H9 (cell line): Measurements from ENCODE around the gene PNMA6F. TPM values are rescaled to one million over a fixed set of nuclear protein-coding genes. Genes with fewer than 3 reads are reported as not detected.
"Not testable (repeated sequence)": the region's sequence is repeated elsewhere in the genome, so short reads cannot be mapped to it uniquely, and the experiment has no call there.

Experiments used
- DNase-seq: peaks from one replicate; pipeline ENCODE4 v3.0.0-alpha.2; 2017
- H2AFZ ChIP-seq: one replicate; pipeline ENCODE4 v1.6.1; 2013; ENCODE audit warnings: mild to moderate bottlenecking, low read length, control low read depth, moderate library complexity
- H2AK5ac ChIP-seq: 2 replicates; pipeline ENCODE4 v1.6.1; 2013; ENCODE audit warnings: low read length, control low read depth, mixed read lengths; ENCODE audit not compliant: insufficient read length
- H2BK120ac ChIP-seq: one replicate; pipeline ENCODE4 v1.6.1; 2013; ENCODE audit warnings: low read depth, mild to moderate bottlenecking, low read length, control low read depth, inconsistent platforms; ENCODE audit not compliant: poor library complexity, severe bottlenecking
- H2BK12ac ChIP-seq: 2 replicates; pipeline ENCODE4 v1.6.1; 2013; ENCODE audit warnings: low read length, control low read depth, mixed read lengths, low read depth; ENCODE audit not compliant: insufficient read length
- H2BK15ac ChIP-seq: 2 replicates; pipeline ENCODE4 v1.6.1; 2013; ENCODE audit warnings: low read depth, low read length, control low read depth
- H2BK20ac ChIP-seq: one replicate; pipeline ENCODE4 v1.6.1; 2013; ENCODE audit warnings: low read depth, mild to moderate bottlenecking, low read length, control low read depth, inconsistent platforms; ENCODE audit not compliant: poor library complexity, severe bottlenecking
- H2BK5ac ChIP-seq: 2 replicates; pipeline ENCODE4 v1.6.1; 2013; ENCODE audit warnings: low read length, control low read depth, mixed read lengths; ENCODE audit not compliant: insufficient read length
- H3K14ac ChIP-seq: 2 replicates; pipeline ENCODE4 v1.6.1; 2013; ENCODE audit warnings: low read length, control low read depth; ENCODE audit not compliant: insufficient read depth
- H3K18ac ChIP-seq: 2 replicates; pipeline ENCODE4 v1.6.1; 2013; ENCODE audit warnings: low read depth, mild to moderate bottlenecking, mixed read lengths, low read length, control low read depth; ENCODE audit not compliant: insufficient read length
- H3K23ac ChIP-seq: 2 replicates; pipeline ENCODE4 v1.6.1; 2013; ENCODE audit warnings: low read length, control low read depth, mixed read lengths, low read depth; ENCODE audit not compliant: insufficient read length
- H3K23me2 ChIP-seq: 2 replicates; pipeline ENCODE4 v1.6.1; 2013; ENCODE audit warnings: low read depth, mild to moderate bottlenecking, mixed read lengths, low read length, control low read depth; ENCODE audit not compliant: insufficient read length, poor library complexity, severe bottlenecking
- H3K27ac ChIP-seq: 2 replicates; pipeline ENCODE4 v1.5.1; 2013; ENCODE audit warnings: low read length, control low read depth, mixed read lengths, low read depth; ENCODE audit not compliant: insufficient read length
- H3K27me3 ChIP-seq: 2 replicates; pipeline ENCODE4 v1.6.1; 2013; ENCODE audit warnings: low read length, control low read depth, inconsistent platforms; ENCODE audit not compliant: insufficient read depth
- H3K4ac ChIP-seq: 2 replicates; pipeline ENCODE4 v1.6.1; 2013; ENCODE audit warnings: low read depth, mild to moderate bottlenecking, control low read depth, inconsistent platforms, low read length, moderate library complexity
- H3K4me1 ChIP-seq: 2 replicates; pipeline ENCODE4 v1.6.1; 2013; ENCODE audit warnings: low read length, control low read depth, inconsistent platforms; ENCODE audit not compliant: insufficient read depth
- H3K4me2 ChIP-seq: 2 replicates; pipeline ENCODE4 v1.6.1; 2013; ENCODE audit warnings: low read length, control low read depth, mixed read lengths; ENCODE audit not compliant: insufficient read length, insufficient read depth
- H3K56ac ChIP-seq: 2 replicates; pipeline ENCODE4 v1.6.1; 2013; ENCODE audit warnings: low read depth, mild to moderate bottlenecking, mixed read lengths, low read length, control low read depth; ENCODE audit not compliant: insufficient read length
- H3K79me1 ChIP-seq: 2 replicates; pipeline ENCODE4 v1.6.1; 2013; ENCODE audit warnings: low read depth, mild to moderate bottlenecking, moderate library complexity, low read length, control low read depth, inconsistent platforms; ENCODE audit not compliant: insufficient read depth, poor library complexity, severe bottlenecking
- H3K79me2 ChIP-seq: 2 replicates; pipeline ENCODE4 v1.6.1; 2013; ENCODE audit warnings: low read length, control low read depth, inconsistent platforms; ENCODE audit not compliant: insufficient read depth
- H3K9ac ChIP-seq: 2 replicates; pipeline ENCODE4 v1.6.1; 2013; ENCODE audit warnings: low read length, control low read depth, mixed read lengths; ENCODE audit not compliant: insufficient read length; ENCODE audit errors: extremely low read depth
- H3K9me3 ChIP-seq: one replicate; pipeline ENCODE4 v1.6.1; 2013; ENCODE audit warnings: low read depth, low read length, inconsistent platforms; ENCODE audit not compliant: control insufficient read depth
- H3T11ph ChIP-seq: one replicate; pipeline ENCODE4 v1.6.1; 2013; ENCODE audit warnings: mild to moderate bottlenecking, low read length, control low read depth, inconsistent platforms
- H4K20me1 ChIP-seq: one replicate; pipeline ENCODE4 v1.6.1; 2013; ENCODE audit not compliant: control insufficient read depth, insufficient read length, insufficient read depth
- H4K5ac ChIP-seq: 2 replicates; pipeline ENCODE4 v1.6.1; 2013; ENCODE audit warnings: low read depth, mild to moderate bottlenecking, mixed read lengths, low read length, control low read depth; ENCODE audit not compliant: insufficient read length
- H4K8ac ChIP-seq: replicated peaks from 2 replicates; pipeline ENCODE4 v1.6.1; 2013; ENCODE audit warnings: low read length, control low read depth, mixed read lengths, low read depth; ENCODE audit not compliant: insufficient read length
- H4K91ac ChIP-seq: 2 replicates; pipeline ENCODE4 v1.6.1; 2013; ENCODE audit warnings: low read depth, mild to moderate bottlenecking, moderate library complexity, mixed read lengths, low read length, control low read depth; ENCODE audit not compliant: insufficient read length
- H3K27ac Mint-ChIP-seq, 3 experiments: 2 replicates in 2 of 3; 3 replicates in 1 of 3; pipeline ENCODE4 v1.8.0; 2020 to 2021; ENCODE audit warnings: mixed read lengths in 3 of 3, mild to moderate bottlenecking in 1 of 3, moderate library complexity in 1 of 3
- H3K27me3 Mint-ChIP-seq: 2 replicates; pipeline ENCODE4 v1.8.0; 2021; ENCODE audit warnings: low read depth, mild to moderate bottlenecking, moderate library complexity, mixed read lengths
- H3K36me3 Mint-ChIP-seq, 3 experiments: 2 replicates in 2 of 3; 3 replicates in 1 of 3; pipeline ENCODE4 v1.8.0; 2020 to 2021; ENCODE audit warnings: low read depth in 3 of 3, mixed read lengths in 3 of 3; ENCODE audit not compliant: insufficient read depth in 1 of 3
- H3K4me1 Mint-ChIP-seq, 2 experiments: 2 replicates each; pipeline ENCODE4 v1.8.0; 2020; ENCODE audit warnings: mixed read lengths in 2 of 2
- H3K4me3 Mint-ChIP-seq, 2 experiments: 2 replicates in 1 of 2; 3 replicates in 1 of 2; pipeline ENCODE4 v1.8.0; 2020 to 2021; ENCODE audit warnings: mild to moderate bottlenecking in 2 of 2, mixed read lengths in 2 of 2, moderate library complexity in 1 of 2
- H3K9me3 Mint-ChIP-seq, 2 experiments: 2 replicates in 1 of 2; 3 replicates in 1 of 2; pipeline ENCODE4 v1.8.0; 2020; ENCODE audit warnings: mild to moderate bottlenecking in 2 of 2, mixed read lengths in 2 of 2, moderate library complexity in 1 of 2
- CTCF ChIP-seq: fragments of 200-600 bp; sonication (generic); conservative IDR thresholded peaks from 3 replicates; pipeline ENCODE4 v1.8.0; 2021; ENCODE audit warnings: antibody characterized with exemption, mild to moderate bottlenecking
- WGBS: extraction: QIAGEN DNeasy Blood & Tissue Kit; methylation state at CpG from one replicate; pipeline ENCODE4 v1.1.7; 2013; ENCODE audit warnings: missing lambda C conversion rate, low lambda C conversion rate, mixed read lengths; ENCODE audit not compliant: insufficient read length; ENCODE audit errors: extremely low coverage; 5-methylcytosine and 5-hydroxymethylcytosine counted together
- total RNA-seq: library from RNA; stranded (reverse); gene quantifications from 2 replicates; pipeline ENCODE4 v1.2.1, GENCODE V29; 2021

Gene PNMA6F
- total RNA-seq, 1 experiment from 2014 or later: not detected

GRCh38 chrX:153320555-153321184 is 897 bp downstream of the PNMA6F start:
- no peak overlapping the region for H3T11ph ChIP-seq
- no peak for TF ChIP-seq CTCF
- no peak overlapping the region for H4K8ac ChIP-seq
- H3K18ac ChIP-seq: no peak overlapping the region
- no peak overlapping the region for H2BK120ac ChIP-seq
- H3K23ac ChIP-seq: no peak overlapping the region
- H4K5ac ChIP-seq: no peak overlapping the region
- no peak overlapping the region for H3K9ac ChIP-seq
- no peak overlapping the region for H2AK5ac ChIP-seq
- H3K27me3 ChIP-seq: no peaks in the 10 kb centered on the region
- H3K23me2 ChIP-seq: peaks cover 4% of the 10 kb centered on the region
- Mint-ChIP-seq H3K36me3 (peaks cover 0 to 4% (median 0%) of the 10 kb centered on the region in 3 experiments; a peak in 4 of 7 replicates), H3K27me3 (peaks cover 14% of the 10 kb centered on the region), H3K27ac (no peak overlapping the region), H3K9me3 (peaks cover 57 to 69% of the 10 kb centered on the region in 2 experiments), H3K4me3 (peak overlapping the region in 1 of 2 experiments; percentile 74; a peak in 3 of 5 replicates), H3K4me1 (peaks cover 2 to 11% of the 10 kb centered on the region in 2 experiments; a peak in 2 of 4 replicates)
- no peak overlapping the region for H2BK20ac ChIP-seq
- no peaks in the 10 kb centered on the region for H3K79me1 ChIP-seq
- H3K56ac ChIP-seq: no peak overlapping the region
- no peaks in the 10 kb centered on the region for H3K9me3 ChIP-seq
- H3K79me2 ChIP-seq: no peaks in the 10 kb centered on the region
- H3K4ac ChIP-seq: no peak overlapping the region
- WGBS: no CpG with 5 or more reads among the region's 13 CpGs
- no peak overlapping the region for H2BK12ac ChIP-seq
- no peak overlapping the region for H2BK5ac ChIP-seq
- no peak overlapping the region for H4K91ac ChIP-seq
- H3K4me2 ChIP-seq: peak overlapping the region; percentile 67
- H4K20me1 ChIP-seq: no peaks in the 10 kb centered on the region
- H3K27ac ChIP-seq: no peak overlapping the region
- H3K14ac ChIP-seq: no peak overlapping the region
- no peak for DNase-seq
- no peak overlapping the region for H2AFZ ChIP-seq
- H3K4me1 ChIP-seq: no peaks in the 10 kb centered on the region
- no peak overlapping the region for H2BK15ac ChIP-seq

- Mint-ChIP-seq H3K4me3 (peak overlapping the region in 1 of 2 experiments; percentile 38; a peak in 2 of 5 replicates), H3K4me1 (peaks cover 2 to 11% of the 10 kb centered on the region in 2 experiments; a peak in 2 of 4 replicates), H3K9me3 (peaks cover 52 to 63% of the 10 kb centered on the region in 2 experiments)
- H3K23ac ChIP-seq, H2BK15ac ChIP-seq, H2AFZ ChIP-seq, H3K56ac ChIP-seq, H3K4me2 ChIP-seq, H3K27me3 Mint-ChIP-seq, H3K79me1 ChIP-seq, H3K23me2 ChIP-seq, DNase-seq, H4K91ac ChIP-seq, H2BK5ac ChIP-seq, H4K5ac ChIP-seq, H3K27me3 ChIP-seq, H3K4ac ChIP-seq, H3K27ac ChIP-seq, H3K27ac Mint-ChIP-seq, H3K79me2 ChIP-seq, H3T11ph ChIP-seq, H3K9ac ChIP-seq, H3K4me1 ChIP-seq, H2BK12ac ChIP-seq, H3K36me3 Mint-ChIP-seq, H2BK120ac ChIP-seq, H4K20me1 ChIP-seq, H3K9me3 ChIP-seq, H4K8ac ChIP-seq, H3K18ac ChIP-seq, H2AK5ac ChIP-seq, H2BK20ac ChIP-seq, H3K14ac ChIP-seq: not testable (repeated sequence)
- WGBS: no CpG with 5 or more reads among the region's 1 CpG
Measured at GRCh38 chrX:153320047-153320443, 1.5 kb downstream of the PNMA6F start.
